ENCODE measurements around the gene CA7.
"Not testable (repeated sequence)": the region's sequence is repeated elsewhere in the genome, so short reads cannot be mapped to it uniquely, and the experiment has no call there.

CA7 gene

DNA sequence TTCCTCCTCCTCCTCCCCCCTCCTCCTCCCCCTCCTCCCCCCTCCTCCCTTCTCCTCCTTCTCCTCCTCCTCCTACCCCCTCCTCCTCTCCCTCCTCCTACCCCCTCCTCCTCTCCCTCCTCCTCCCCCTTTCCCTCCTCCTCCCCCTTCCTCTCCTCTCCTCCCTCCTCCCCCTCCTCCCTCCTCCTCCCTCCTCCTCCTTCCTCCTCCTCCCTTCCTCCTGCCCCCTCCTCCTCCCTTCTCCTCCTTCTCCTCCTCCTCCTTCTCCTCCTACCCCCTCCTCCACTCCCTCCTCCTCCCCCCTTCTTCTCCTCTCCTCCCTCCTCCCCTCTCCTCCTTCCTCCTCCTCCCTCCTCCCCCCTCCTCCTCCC is 29.5 kb downstream of the CA7 start:
- no peak for DNase-seq (ENCODE audit: low read depth)

DNA sequence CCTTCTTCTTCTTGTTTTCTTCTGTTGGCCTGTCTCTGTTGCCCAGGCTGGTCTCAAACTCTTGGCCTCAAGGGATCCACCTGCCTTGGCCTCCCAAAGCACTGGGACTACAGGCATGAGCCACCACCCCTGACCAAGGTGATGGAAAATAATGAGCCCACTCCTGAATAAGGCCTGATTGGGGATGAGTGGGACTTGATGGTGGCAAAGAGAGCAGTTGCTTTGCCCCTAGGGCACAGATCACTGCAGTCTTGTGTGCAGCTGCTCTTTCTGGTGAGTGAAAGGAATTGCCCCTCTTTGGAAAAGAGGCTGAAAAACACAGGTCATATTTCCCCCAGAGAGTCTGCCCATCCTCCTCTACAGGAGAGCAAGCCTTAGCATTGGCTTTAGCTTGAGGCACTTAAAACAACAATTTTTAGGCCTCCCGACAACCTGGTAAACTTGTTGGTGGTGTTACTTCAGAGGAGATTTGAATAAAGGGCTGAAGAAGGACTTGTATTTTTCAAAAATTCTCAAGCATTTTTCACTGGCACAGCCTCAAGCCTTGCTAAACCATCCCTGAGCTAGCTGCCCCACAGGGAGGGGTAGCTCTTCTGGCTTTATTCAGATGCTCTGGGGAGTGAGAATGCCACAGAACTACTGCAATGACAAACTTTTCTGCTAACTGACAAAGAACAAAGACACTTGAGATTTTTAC is 30.0 kb downstream of the CA7 start:
- no peak for DNase-seq (ENCODE audit: low read depth)

DNA sequence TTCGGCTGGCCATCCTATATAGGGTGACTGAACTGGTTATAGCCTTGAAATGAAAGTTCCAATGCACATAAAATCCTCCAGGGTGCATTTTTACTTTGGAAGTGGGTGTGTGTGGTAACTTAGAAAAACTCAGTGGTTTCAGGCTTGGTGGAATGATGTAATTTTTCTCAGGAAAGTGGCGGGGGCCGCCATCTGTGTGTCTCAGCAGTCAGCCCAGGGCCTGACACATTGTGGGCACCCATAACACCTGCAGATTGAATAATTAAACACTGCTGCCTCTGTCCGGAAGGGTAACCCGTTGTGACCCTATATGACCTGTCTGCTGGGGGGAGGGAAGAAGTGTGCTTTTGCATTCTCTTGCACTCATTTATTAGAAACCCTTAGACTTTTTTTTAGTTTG is 33.9 kb downstream of the CA7 start:
- DNase-seq (ENCODE audit: low read depth): peak; percentile 16

DNA sequence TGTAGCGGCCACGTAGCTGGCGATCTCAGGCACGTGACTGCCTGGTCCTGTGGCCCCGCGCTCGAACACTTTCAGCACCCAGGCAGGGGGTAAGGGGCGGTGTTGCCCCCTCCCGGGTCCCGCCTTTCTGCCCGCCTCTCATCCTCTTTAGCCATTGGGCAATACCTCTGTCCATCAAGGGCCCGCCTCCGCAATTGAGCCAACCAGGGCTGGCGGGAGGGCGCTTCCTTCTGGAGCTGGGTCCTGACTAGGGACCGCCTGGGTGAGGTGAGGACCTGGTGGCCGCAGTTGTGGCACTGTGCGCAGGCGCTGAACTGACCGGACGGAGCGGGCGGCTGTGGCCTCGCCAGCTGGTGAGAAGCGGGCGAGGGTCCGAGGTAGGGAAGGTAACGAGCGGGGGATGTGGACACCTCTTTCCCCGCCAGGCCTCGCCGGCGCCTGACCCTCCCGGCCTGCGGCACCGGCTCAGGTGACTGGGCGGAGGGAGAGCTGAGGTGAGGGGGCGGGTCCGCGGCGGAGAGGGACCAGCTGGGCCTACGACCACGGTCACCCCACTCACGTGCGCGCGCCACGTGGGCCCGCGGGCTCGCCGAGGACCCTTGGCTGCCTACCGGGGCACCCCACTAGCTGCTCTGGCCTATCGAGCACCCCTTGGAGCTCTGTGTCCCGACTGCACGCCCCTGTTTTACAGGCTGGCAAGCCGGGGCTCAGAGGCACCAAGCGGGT is 36.2 kb downstream of the CA7 start, which contains the start of gene PDP2:
TSS of gene PDP2 (plus strand) at position 228 of the 726 bp plus-strand sequence. CDS start 3,770 bp downstream, outside the sequence.
- peak; percentile 80 for DNase-seq (ENCODE audit: low read depth)

DNA sequence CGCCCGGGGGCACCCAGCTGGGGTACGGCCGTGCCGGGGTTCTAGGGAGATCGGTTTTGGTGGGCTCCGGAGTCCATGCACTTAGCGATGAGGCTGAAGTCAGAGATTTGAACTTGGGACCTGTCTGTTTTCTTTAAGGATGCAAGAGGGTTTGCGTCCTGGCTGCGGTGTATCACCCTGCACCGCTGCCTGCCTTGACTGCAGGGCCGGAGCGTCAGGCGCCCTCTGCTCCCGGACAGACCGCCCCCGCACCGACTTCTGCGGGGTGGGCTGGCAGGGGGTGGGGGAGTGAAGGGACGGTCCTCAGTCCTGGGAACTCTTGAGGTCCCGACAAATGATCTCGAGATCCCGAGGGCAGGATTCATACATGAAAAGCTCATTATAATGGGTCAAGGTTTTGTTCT is 36.8 kb downstream of the CA7 start:
- DNase-seq (ENCODE audit: low read depth): no peak

DNA sequence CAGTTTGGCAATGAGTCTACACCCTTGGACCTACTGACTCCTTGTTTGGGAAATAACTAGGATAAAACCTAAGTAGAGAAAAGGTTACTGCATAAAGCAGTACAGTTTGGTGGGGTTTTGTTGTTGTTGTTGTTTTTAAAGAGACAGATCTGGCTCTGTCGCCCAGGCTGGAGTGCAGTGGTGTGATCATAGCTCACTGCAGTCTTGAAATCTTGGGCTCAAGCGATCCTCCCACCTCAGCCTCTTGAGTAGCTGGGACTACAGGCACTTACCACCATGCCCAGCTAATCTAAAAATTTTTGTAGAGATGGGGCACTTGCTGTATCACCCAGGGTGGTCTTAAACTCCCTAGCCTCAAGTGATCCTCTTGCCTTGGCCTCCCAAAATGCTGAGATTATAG is 37.3 kb downstream of the CA7 start:
- no peak for DNase-seq (ENCODE audit: low read depth)

DNA sequence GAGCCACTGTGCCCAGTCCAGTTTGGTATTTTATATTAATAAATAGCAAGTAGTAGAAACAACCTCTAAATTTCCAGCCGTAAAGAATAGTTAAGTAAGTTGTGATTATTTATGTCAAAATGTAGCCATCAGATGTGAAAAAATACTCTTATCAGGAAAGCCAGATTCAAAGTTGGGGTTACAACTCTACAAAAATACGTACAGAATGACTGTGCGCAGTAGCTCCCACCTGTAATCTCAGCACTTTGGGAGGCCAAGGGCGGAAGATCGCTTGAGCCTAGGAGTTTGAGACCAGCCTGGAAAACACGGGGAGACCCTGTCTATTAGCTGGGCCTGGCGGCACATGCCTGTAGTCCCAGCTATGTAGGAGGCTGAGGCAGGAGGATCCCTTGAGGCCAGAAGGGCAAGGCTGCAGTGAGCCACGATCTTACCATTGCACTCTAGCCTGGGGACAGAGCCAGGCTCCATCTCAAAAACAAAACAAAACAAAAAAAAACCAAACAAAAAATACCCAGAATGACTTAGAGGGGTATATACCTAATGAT is 37.8 kb downstream of the CA7 start:
- no peak for DNase-seq (ENCODE audit: low read depth)

DNA sequence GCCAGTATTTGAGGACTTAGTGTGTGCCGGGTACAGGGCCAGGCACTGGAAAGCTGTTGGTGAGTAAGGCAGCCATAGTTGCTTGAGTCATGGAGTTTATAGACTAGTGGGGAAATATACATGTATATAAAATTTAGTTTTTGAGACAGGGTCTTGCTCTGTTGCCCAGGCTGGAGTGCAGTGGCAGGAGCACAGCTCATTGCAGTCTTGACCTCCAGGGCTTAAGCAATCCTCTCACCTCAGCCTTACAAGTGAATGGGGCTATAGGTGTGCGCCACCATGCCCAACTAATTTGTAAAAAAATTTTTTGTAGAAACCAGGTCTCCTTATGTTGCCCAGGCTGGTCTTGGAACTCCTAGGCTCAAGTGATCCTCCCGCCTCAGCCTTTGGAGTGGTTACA is 38.5 kb downstream of the CA7 start:
- DNase-seq (ENCODE audit: low read depth): no peak

DNA sequence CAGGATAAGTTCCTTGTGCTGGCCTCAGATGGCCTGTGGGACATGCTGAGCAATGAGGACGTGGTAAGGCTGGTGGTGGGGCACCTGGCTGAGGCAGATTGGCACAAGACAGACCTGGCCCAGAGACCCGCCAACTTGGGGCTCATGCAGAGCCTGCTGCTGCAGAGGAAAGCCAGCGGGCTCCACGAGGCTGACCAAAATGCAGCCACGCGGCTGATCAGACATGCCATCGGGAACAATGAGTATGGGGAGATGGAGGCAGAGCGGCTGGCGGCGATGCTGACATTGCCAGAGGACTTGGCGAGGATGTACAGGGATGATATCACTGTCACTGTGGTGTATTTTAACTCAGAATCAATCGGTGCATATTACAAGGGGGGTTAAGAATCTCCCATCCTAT is 41.3 kb downstream of the CA7 start:
- no peak for DNase-seq (ENCODE audit: low read depth)

DNA sequence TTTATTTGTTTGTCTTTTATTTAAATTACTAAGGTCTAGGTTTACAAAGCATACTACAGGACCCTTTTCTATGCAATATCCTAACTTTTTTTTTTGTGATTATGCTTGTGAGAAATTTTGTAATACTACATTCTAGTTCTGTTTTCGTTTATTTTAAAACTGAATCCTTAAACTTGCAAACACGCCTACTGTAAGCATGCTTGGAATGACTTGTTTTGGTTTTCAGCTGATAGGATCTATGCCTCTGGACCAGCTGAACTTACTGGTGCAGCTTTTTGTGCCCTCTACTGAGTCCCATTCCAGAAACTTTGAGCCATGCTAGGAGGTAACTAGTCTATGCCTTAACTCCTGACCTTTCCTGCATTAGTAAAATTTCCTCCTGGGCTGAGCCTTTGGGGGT is 42.1 kb downstream of the CA7 start:
- no peak for DNase-seq (ENCODE audit: low read depth)

DNA sequence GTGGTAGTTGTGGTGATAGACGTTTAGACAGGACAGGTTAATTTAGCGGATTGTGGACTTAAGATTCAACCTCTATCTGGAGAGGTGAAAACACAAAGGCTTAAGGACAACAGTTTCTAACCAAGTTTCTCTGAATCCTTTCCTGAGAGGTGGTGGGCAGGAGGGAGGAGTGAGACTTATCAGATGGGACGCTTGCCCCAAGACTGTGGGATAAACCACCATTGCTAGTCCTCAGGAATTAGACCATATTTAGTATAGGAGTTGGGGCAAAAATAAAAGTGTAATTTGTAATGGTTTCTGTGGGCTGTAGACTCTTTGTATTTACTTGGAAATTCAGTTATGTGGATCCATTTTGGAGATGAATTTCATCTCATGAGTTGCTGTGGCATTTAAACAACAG is 42.7 kb downstream of the CA7 start:
- no peak for DNase-seq (ENCODE audit: low read depth)

DNA sequence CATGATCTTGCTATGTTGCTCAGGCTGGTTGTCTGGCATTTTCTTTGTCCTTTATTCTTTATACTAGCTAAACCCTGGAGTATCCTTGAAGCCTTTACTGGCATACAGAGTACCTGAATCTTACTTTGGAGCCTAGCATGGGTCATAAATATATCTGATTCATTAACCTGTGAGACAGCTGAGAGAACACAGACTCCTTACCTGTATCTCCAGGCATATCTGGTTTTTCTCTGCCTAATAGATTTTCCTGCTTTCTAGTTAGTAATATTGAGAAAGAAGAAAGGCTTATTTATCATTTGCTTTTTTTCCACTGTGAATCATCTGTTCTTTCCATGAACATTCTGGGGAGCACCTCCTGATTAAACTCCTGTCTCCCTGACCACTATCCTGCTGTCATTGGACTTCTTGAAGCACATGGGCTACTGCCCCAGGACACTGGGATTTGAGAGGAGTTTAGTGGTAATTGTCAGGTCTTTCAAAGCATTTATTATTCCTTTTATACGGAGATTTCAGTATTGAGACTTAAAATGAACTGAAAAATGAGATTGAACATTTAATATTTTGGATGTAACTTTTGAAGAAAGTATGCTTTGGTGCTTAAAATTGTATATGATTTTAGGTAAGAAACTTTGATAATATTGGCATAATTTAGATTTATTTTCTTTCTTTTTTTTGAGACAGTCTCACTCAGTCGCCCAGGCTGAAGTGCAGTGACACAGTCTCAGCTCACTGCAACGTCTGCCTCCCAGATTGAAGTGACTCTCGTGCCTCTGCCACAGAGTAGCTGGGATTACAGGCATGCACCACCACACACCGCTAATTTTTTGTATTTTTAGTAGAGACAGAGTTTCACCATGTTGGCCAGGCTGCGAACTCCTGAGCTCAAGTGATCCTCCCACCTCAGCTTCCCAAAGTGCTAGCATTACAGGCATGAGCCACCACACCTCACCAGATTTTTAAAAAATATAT is 44.7 kb downstream of the CA7 start:
- DNase-seq (ENCODE audit: low read depth): no peak

DNA sequence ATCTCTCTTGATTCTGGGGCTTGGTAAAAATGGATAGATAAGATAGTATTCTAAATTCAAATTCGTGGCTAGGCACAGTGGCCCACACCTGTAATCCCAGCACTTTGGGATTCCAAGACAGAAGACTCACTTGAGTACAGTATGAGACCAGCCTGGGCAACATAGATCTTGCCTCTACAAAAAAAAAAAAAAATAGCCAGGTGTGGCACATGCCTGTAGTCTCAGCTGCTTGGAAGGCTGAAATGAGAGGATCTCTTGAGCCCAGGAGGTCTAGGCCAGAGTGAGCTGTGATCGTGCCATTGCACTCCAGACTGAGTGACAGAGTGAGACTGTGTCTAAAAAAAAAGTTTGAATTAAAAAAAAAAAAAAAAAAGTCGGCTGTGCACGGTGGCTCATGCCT is 45.4 kb downstream of the CA7 start:
- DNase-seq (ENCODE audit: low read depth): no peak

DNA sequence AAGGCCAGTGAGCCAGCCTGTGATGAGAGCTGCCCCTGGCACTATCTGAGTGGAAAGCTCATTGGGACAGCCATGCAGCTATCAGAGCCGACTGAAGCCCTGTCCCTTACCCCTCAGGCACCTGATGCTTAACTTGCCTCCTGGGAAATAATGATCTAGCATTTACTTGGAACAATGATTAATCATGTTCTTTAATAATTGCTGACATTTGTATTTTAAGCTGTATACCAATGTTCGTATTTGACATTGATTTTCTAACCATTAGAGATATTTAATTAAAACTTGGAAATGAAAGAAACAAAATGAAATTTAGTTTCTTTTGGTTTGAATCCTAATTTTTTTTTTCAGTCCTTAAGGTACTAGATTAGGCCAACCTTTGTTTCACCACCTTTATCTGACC is 46.6 kb downstream of the CA7 start:
- DNase-seq (ENCODE audit: low read depth): no peak

DNA sequence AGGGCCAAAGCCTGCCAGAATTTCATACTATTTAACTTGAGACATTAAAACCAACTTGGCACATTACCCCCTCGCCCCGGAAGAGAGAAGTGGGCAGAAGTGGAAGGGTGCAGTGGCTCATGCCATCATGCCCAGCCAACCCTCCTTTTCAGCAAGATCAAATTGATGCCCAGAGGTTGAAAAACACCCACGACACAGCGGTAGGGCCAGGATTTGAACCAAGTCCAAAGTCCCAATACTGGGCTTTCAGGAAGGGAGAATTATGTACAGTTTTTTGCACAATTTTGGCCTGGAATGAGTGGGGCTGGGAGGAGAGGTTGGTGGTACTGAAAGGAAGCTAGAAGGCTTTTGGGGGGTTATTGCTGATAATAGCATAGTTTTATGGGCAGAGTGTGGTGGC is 47.1 kb downstream of the CA7 start:
- DNase-seq (ENCODE audit: low read depth): no peak

DNA sequence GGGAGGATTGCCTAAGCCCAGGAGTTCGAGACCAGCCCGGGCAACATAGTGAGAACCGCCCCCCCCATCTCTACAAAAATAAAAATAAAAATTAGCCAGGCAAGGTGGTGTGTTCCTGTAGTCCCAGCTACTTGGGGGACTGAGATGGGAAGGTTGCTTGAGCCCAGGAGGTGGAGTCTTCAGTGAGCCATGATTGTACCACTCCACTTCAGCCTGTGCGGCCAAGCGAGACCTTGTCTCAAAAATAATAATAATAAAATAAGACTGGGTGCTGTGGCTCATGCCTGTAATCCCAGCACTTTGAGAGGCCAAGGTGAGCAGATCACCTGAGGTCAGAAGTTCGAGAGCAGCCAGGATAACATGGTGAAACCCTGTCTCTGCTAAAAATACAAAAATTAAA is 47.6 kb downstream of the CA7 start:
- no peak for DNase-seq (ENCODE audit: low read depth)

DNA sequence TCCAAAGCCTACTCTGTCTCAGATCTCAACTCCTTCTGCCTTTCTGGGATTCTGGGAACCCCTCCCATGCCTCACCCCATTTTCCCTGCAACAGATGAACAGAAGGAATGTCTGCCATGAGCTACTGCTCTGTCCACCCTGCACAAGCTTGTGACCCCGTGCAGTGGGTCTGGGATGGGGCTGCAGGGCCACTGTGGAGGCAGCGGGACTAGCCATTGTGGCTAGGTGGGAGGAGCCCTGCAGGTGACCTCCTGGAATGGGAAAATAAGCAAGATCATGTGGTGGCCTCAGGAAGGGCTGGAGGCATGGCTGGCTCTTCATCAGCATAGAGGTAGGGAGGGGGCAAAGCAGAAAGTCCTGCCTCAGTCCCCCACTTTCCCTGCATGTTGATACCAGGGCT is 49.8 kb downstream of the CA7 start:
- DNase-seq (ENCODE audit: low read depth): no peak

DNA sequence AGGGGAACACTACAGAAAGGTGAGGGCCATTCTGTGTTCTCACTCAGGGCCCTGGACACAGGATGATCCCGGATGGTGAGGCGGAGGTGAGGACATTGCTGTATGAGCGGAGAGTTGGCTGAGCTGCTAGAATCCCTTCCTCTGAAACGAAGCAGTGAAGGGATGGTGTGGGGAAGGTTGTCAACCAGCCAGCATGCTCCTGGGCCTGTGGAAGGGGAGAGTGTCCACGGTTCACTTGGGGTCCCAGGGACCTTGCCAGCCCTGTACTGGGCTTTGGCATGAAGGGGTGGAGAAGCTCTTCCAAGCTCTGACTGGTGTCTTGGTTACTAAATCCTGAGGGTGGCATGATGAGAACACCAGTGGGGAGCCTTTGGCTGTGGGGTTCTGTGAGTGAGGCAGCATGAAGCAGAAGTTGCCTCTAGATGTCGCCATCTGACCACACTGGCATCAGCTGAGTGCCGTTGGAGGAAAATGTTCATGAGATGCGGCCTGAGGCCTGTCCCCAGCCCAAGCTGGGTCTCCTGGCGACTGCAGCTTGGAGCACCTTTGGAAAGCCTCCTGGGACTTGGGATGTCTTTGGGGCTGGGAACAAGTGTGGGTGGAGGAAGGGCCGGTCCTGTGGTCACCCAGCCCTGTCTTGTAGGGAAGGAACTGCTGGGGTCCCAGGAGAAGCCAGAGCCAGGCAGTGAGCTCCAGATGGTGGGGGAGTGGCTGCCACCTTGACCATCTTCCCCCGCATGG is 50.9 kb downstream of the CA7 start:
- DNase-seq (ENCODE audit: low read depth): peak; percentile 54

DNA sequence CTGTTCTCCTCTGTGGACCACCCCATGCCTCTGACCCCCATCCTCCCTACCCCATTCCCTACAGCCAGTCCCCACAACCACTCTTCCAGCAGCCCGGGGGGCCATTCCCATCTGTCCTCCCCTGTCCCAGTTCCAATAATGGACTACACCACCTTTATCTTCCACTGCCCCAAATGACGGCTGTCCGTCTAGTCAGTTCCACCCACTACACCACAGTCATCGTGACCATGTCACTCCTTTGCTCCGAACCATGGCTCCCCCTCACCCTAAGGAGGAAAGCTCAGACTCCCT is 51.4 kb downstream of the CA7 start:
- DNase-seq (ENCODE audit: low read depth): no peak

DNA sequence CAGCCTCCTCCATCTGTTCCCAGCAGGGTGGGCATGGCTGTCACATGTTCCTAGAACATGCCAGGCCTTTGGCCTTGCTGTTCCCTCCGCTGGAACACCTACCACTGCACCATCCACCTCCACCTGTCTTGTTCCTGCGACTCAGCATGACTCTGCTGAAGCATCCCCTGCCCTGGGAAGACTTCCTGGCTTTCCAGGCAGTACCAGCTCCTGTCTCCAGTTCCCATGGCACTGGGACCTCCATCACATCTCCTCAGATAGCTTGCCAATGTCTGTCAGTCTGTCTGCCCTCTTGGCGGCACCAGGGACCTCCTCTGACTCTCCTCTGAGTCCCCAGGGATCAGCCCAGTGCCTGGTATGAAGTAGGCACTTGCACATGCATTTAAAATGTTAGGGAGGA is 51.8 kb downstream of the CA7 start:
- no peak for DNase-seq (ENCODE audit: low read depth)

DNA sequence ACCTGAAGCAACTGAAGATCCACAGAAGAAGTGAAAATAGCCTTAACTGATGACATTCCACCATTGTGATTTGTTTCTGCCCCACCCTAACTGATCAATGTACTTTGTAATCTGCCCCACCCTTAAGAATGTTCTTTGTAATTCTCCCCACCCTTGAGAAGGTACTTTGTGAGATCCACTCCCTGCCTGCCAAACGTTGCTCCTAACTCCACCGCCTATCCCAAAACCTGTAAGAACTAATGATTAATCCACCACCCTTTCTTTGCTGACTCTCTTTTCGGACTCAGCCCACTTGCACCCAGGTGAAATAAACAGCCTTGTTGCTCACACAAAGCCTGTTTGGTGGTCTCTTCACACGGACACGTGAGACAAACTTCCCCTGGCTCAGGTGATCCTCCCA is 52.5 kb downstream of the CA7 start:
- DNase-seq (ENCODE audit: low read depth): not testable (repeated sequence)

DNA sequence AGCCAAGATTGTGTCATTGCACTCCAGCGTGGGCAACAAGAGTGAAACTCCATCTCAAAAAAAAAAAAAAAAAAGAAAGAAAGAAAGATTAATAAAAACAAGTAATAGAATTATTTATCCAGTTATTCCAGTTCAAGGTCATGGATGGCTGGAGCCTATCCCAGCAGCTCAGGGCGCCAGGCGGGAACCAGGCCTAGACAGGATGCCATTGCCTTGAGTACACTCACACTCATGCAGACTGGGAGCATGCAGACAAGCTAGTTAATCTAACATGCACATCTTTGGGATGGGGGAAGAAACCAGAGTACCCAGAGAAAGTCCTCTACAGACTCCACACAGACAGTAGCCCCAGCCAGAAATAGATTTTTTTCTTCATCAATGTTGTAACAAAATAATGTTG is 54.0 kb downstream of the CA7 start:
- no peak for DNase-seq (ENCODE audit: low read depth)

Data from stimulated activated CD4-positive, alpha-beta T cell treated with anti-CD3 and anti-CD28 coated beads, Interleukin-2, amount 100 ng/mL, for 4 hours (primary cell).